LNCaP clone FGC (cell line): ENCODE data around the gene LTBR.

Source experiments
- DNase-seq: peaks from one replicate; pipeline ENCODE4 v3.0.0-alpha.2; 2011; ENCODE audit warnings: low read depth
- H3K4me3 ChIP-seq: 2 replicates; pipeline ENCODE4 v1.5.1; 2011; ENCODE audit warnings: mild to moderate bottlenecking, low read depth, low read length, control low read depth
- CTCF ChIP-seq: IDR thresholded peaks from 2 replicates; pipeline ENCODE4 v1.5.1; 2012; ENCODE audit warnings: mild to moderate bottlenecking; ENCODE audit not compliant: control insufficient read depth, insufficient read depth; ENCODE audit errors: extremely low read depth

Gene LTBR

GRCh38 chr12:6374786-6375160, 9.2 kb upstream of the LTBR start:
- no peak for TF ChIP-seq CTCF
- DNase-seq = no peak
- H3K4me3 ChIP-seq = peak overlapping the region; percentile 58

GRCh38 chr12:6375269-6376078, 8.5 kb upstream of the LTBR start, which contains the start of gene SCNN1A:
TSS of gene SCNN1A (minus strand) at chr12:6375563. CDS start at chr12:6374783, 780 bp downstream.
- TF ChIP-seq CTCF = no peak
- peak; percentile 86 for DNase-seq
- peak within 1 kb of the TSS; percentile 58 for H3K4me3 ChIP-seq

GRCh38 chr12:6376079-6376869, 7.7 kb upstream of the LTBR start:
- peak; percentile 43 for TF ChIP-seq CTCF
- H3K4me3 ChIP-seq = peak overlapping the region; percentile 58
- DNase-seq = no peak

GRCh38 chr12:6376870-6377666, 6.9 kb upstream of the LTBR start:
- no peak for DNase-seq
- H3K4me3 ChIP-seq = no peak overlapping the region

GRCh38 chr12:6377667-6377994, 6.3 kb upstream of the LTBR start:
- no peak overlapping the region for H3K4me3 ChIP-seq
- no peak for DNase-seq
- TF ChIP-seq CTCF = no peak

More at GRCh38 chr12:6376870-6377666, 6.9 kb upstream of the LTBR start:
- TF ChIP-seq CTCF = no peak

- no peak for DNase-seq
- TF ChIP-seq CTCF = no peak
- no peak overlapping the region for H3K4me3 ChIP-seq
Observed at GRCh38 chr12:6378709-6379472, 5.1 kb upstream of the LTBR start.
